Stomach (tissue), 4 donors: Measurements from ENCODE around the gene SPO11.

Experiments
- POLR2A ChIP-seq, 4 donors: fragments of 450-650 bp; IDR thresholded peaks; one replicate each; pipeline ENCODE4 v1.6.1; 2016; ENCODE audit warnings: antibody characterized with exemption in 4 of 4, control low read depth in 2 of 4, mild to moderate bottlenecking in 1 of 4, moderate library complexity in 1 of 4
- POLR2AphosphoS5 ChIP-seq, 3 donors: sonication (generic); formaldehyde crosslinking; IDR thresholded peaks; one replicate each; pipeline ENCODE4 v1.6.1; 2016; ENCODE audit warnings: antibody characterized with exemption in 3 of 3

- no peak for TF ChIP-seq POLR2A (IDR thresholded peaks at IDR 0.05)
- no peak for TF ChIP-seq POLR2AphosphoS5 (IDR thresholded peaks at IDR 0.05)
Observed at GRCh38 chr20:57317316-57317788, 12.3 kb upstream of the SPO11 start.
